HG03521 (cell line): ENCODE data around the gene SPO11.

Experiments
- ATAC-seq: cut with Tn5 transposase; IDR thresholded peaks from one replicate; pipeline ENCODE4 v1.9.1; 2021; ENCODE audit warnings: mild to moderate bottlenecking, moderate library complexity; ENCODE audit not compliant: unreplicated experiment

Gene SPO11

DNA sequence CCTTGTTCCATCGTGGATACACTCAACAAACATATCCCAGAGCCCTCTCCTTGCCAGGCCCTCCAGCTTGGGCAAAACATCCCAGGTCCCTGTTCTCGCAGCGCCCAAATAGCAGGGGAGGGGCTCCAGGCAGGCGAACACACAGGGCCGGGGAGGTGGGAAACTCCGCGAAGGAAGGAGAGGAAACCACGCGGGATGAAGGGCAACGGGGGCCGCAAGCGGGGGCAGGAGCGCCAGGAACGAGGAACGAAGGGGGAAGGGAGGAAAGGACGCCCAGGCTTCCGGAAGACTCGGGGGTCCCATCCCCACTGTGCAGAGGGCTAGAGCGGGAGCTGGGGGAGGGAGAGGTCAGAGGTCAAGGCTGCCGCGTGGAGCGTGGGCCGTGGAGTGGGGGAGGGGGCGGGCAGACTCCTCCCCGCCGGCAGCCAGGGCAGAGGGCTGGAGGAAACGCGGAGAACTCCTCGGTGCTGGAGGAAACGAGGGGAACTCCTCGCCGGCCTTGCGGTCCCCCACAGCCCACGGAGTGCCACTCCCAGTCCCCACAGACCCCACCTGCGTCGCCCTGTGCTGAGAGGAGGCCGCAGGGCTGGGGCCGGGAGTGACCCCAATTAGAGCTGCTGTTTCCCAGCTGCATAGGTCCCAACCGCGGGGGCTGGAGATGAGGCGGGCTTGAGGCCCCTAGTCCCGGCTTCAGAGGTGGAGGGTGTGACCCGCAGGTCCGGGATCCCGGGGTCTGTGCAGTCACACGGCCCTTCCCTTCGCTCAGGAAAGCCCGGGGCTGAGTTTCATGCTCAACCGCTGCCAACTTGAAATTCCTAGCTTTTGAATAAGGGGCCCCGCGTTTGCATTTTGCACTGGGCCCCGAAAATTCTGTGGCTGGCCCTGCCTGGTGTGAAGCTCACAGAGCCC, 60.3 kb downstream of the SPO11 start:
- ATAC-seq = no peak

DNA sequence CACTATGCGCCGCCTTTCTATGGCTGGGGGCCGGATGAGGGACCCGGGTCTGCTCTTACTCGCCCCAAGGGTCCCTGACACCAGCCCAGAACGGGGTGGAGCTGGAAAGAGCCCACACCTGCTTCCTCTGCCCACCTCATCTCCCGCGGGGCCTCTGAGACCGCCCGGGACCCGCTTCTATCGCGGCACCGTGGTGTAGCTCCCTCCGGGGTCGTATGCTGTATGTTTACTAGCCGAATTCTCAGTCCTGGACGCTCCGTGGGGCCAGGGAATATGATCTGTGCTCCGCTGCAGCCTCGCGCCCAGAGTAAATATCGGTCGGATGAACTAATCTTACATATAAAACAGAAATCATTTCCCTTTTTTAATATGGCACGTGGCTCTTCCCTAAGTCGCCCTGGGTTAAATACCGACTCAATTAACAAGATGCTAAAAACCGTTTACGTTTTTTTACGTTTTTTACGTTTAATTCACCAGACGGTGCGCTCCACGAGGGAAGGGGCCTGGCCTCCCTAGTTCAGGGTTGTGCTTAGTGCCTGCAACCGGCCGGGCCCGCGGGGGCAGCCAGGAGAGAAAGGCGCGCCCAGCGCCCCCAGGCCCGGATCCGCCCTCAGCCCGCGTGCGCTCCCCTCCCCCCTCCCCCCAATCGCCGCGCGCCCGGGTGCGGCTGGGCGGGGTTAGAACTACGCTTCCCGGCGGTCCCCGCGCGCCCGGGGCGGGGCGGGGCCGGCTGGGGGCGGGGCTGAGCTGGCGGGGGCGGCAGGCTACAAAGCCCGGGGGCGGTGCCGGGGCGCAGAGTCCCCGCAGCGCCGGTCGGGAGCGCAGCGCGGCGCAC, 61.2 kb downstream of the SPO11 start, which contains the start of gene RBM38:
Gene RBM38, plus strand, starts transcription at position 793 of the 835 bp plus-strand sequence. CDS start 186 bp downstream, outside the sequence.
- ATAC-seq = peak; percentile 54

DNA sequence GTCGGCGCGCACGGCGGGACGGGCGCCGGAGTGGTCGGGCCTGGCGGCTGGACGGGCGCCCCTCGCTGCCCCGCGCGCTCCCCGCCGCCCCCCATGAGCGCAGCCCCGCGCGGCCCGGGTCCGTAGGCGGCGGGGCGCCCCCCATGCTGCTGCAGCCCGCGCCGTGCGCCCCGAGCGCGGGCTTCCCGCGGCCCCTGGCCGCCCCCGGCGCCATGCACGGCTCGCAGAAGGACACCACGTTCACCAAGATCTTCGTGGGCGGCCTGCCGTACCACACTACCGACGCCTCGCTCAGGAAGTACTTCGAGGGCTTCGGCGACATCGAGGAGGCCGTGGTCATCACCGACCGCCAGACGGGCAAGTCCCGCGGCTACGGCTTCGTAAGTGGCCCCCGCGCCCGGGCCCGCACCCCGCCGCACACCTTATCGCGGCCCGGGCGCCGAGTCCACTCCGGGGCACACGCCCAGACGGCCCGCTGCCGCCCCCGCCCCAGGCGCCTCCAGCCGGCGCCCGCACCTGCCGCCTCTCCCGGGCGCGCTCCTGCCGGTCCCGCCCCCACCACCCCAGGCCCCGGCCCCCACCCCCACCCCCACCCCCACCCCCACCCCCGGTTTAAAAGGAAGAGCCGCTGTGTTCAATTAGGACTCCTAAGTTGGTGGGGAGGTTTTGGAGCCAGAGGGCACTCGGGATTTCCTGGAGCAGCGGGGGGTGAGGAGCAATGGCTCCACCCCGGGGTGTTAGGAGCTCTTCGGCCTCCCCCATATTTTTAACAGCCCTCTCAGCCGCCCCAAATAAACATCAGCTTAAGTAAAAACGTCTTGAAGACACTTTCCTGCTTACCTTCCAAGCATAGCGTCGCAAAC, 62.1 kb downstream of the SPO11 start:
- peak; percentile 2 for ATAC-seq

DNA sequence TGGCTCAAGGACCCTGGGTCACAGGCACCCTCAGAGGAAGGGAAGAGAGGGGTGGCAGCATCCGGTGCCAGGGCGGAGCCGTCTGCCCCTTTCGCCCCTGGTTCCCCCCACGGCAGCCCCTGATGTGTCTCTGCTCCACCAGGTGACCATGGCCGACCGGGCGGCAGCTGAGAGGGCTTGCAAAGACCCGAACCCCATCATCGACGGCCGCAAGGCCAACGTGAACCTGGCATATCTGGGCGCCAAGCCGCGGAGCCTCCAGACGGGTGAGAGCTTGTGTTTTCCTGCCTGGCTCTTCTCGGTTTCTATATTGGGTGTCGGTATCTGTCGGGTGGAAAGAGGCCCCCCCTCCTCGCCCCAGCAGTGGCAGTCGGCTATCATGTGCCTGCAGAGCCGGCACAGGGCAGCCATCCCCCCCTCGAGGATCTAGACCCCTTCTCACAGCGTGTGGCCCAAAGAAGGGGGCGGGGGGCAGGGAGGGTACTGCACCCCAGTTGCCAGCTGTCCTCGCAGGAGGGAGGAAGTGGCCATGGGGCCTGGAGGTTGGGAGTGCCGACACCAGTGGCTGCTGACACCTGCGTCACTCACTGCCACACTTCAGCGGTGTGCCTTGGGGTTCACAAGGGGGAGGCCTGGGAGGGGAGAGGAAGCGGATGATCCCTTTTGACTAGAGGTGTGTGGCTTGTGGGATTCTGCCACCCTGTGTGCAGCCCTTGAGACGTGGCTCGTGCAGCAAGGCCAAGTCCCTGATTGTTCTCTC, 63.1 kb downstream of the SPO11 start:
- ATAC-seq = no peak
